Neural progenitor cell (in vitro differentiated cells): Measurements from ENCODE around the gene TES.

Experiments
- EZH2phosphoT487 ChIP-seq: fragments of 200-600 bp; sonication (generic); IDR thresholded peaks from 2 replicates; pipeline ENCODE4 v1.6.1; 2017; ENCODE audit warnings: antibody characterized with exemption
- TF ChIP-seq, protein P1 (sequence below): fragments of 200-600 bp; sonication (generic); IDR thresholded peaks from 2 replicates; pipeline ENCODE4 v1.5.1; 2017; ENCODE audit warnings: antibody characterized with exemption, mild to moderate bottlenecking

DNA sequence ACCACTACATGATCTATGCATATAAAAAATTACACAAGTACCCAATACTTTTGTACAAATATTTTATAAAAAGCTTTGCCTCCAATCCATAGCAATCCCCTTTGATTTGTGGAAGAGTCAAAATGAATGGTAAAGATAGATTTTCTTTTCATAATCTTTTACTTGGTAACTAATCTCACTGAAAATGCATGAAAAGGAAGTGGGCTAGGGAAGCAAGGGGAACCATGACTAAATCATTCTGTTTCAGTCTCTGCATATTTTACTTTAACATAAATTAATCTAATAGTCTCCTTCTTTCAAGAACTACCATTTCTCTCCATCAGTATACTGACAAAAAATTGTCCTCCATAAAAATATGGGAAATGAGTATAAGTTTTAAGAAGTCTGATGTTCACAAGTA, 96.9 kb downstream of the TES start:
- no peak for TF ChIP-seq EZH2phosphoT487
- TF ChIP-seq, protein P1, sequence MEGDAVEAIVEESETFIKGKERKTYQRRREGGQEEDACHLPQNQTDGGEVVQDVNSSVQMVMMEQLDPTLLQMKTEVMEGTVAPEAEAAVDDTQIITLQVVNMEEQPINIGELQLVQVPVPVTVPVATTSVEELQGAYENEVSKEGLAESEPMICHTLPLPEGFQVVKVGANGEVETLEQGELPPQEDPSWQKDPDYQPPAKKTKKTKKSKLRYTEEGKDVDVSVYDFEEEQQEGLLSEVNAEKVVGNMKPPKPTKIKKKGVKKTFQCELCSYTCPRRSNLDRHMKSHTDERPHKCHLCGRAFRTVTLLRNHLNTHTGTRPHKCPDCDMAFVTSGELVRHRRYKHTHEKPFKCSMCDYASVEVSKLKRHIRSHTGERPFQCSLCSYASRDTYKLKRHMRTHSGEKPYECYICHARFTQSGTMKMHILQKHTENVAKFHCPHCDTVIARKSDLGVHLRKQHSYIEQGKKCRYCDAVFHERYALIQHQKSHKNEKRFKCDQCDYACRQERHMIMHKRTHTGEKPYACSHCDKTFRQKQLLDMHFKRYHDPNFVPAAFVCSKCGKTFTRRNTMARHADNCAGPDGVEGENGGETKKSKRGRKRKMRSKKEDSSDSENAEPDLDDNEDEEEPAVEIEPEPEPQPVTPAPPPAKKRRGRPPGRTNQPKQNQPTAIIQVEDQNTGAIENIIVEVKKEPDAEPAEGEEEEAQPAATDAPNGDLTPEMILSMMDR = no peak
